Transverse colon (tissue), 4 donors: ENCODE measurements around the gene ATP2B3. TPM values are rescaled to one million over a fixed set of nuclear protein-coding genes. Genes with fewer than 3 reads are reported as not detected.

Experiments
- DNase-seq: peaks from one replicate; pipeline ENCODE4 v3.0.0-alpha.2; 2019
- H3K27ac ChIP-seq, 4 donors: fragments of 200-600 bp; sonication (generic); 2 replicates each; pipeline ENCODE4 v1.5.1; 2016 to 2018; ENCODE audit warnings: inconsistent platforms in 4 of 4
- H3K27me3 ChIP-seq: fragments of 200-600 bp; sonication (generic); 2 replicates; pipeline ENCODE4 v1.5.1; 2017; ENCODE audit warnings: inconsistent platforms
- H3K36me3 ChIP-seq, 4 donors: fragments of 200-600 bp; sonication (generic); 2 replicates each; pipeline ENCODE4 v1.5.1; 2017 to 2019; ENCODE audit warnings: inconsistent platforms in 4 of 4
- H3K4me1 ChIP-seq, 4 donors: fragments of 200-600 bp; sonication (generic); 2 replicates each; pipeline ENCODE4 v1.5.1; 2017 to 2020; ENCODE audit warnings: inconsistent platforms in 4 of 4
- H3K4me3 ChIP-seq, 4 donors: fragments of 200-600 bp; sonication (generic); 1 replicate in 1 of 4; 2 replicates in 3 of 4; pipeline versions ENCODE4 v1.5.1 to v1.6.1; 2017 to 2019; ENCODE audit warnings: inconsistent platforms in 4 of 4
- H3K9me3 ChIP-seq, 2 donors: fragments of 200-600 bp; sonication (generic); 2 replicates each; pipeline ENCODE4 v1.5.1; 2017 to 2019; ENCODE audit warnings: inconsistent platforms in 2 of 2
- EP300 ChIP-seq: sonication (generic); formaldehyde crosslinking; IDR thresholded peaks from one replicate; pipeline ENCODE4 v1.6.1; 2017; ENCODE audit warnings: antibody characterized with exemption, low read depth
- POLR2A ChIP-seq: fragments of 450-650 bp; IDR thresholded peaks from one replicate; pipeline ENCODE4 v1.6.1; 2016; ENCODE audit warnings: antibody characterized with exemption, mild to moderate bottlenecking, moderate library complexity
- POLR2AphosphoS5 ChIP-seq, 3 donors: sonication (generic); formaldehyde crosslinking; IDR thresholded peaks; one replicate each; pipeline ENCODE4 v1.6.1; 2016; ENCODE audit warnings: antibody characterized with exemption in 3 of 3
- WGBS, 2 donors: methylation state at CpG; one replicate each; pipeline ENCODE4 v1.1.5; 2018; ENCODE audit warnings: low coverage in 1 of 2; 5-methylcytosine and 5-hydroxymethylcytosine counted together
- in situ Hi-C, 4 donors: fragments of 200-750 bp; cut with MboI; loops; one replicate each; pipeline versions ENCODE4 v1.15.0 to v1.15.1; 2017; ENCODE audit warnings: low sequenced_read_pairs in 3 of 4, low pct_ligation_motif_present in 1 of 4, low pct_unique_long_range_greater_than_20kb in 1 of 4
- intact Hi-C: fragments of 100-400 bp; cut with DNase I; formaldehyde crosslinking; loops from one replicate; pipeline ENCODE4 v1.15.1; 2023; ENCODE audit warnings: low total_unique reads
- total RNA-seq, 4 donors: library from RNA; depleted of rRNA; stranded (reverse); fragments of >200 nt; gene quantifications; one replicate each; pipeline ENCODE4 v1.1.0, GENCODE V29; 2016
- TF ChIP-seq, protein P1 (sequence below), 5 experiments: fragments of 200-600 bp in 3 of 5; fragments of 450-650 bp in 2 of 5; sonication (generic) in 3 of 5; IDR thresholded peaks; 1 replicate in 2 of 5; 2 replicates in 3 of 5; pipeline ENCODE4 v1.5.1; 2016 to 2017; ENCODE audit warnings: antibody characterized with exemption in 5 of 5, inconsistent platforms in 3 of 5, mild to moderate bottlenecking in 2 of 5, moderate library complexity in 1 of 5

The ATP2B3 gene
- total RNA-seq, 4 donors from 2014 or later, result not detected

GRCh38 chrX:153573984-153574383 lies 56.5 kb downstream of the ATP2B3 start:
- Histone ChIP-seq H3K27ac (no peak overlapping the region), H3K4me1 (no peaks in the 10 kb centered on the region), H3K4me3 (no peak overlapping the region), H3K27me3 (no peaks in the 10 kb centered on the region), H3K36me3 (no peaks in the 10 kb centered on the region), H3K9me3 (no peaks in the 10 kb centered on the region)
- in situ Hi-C loops (loop anchor here in 1 of 4 donors (25.0 kb wide), 1 partner anchor 88 kb away; the partner anchor contains the start of gene PNCK), intact Hi-C loops (no loop called here)
- 70% methylated on average over 4 of the region's 4 CpGs; no CpG with 5 or more reads in 1 of the 2 donors for WGBS, 2 donors
- TF ChIP-seq EP300 (no peak), POLR2AphosphoS5 (IDR thresholded peaks at IDR 0.05) (no peak)
- DNase-seq, result no peak

DNA sequence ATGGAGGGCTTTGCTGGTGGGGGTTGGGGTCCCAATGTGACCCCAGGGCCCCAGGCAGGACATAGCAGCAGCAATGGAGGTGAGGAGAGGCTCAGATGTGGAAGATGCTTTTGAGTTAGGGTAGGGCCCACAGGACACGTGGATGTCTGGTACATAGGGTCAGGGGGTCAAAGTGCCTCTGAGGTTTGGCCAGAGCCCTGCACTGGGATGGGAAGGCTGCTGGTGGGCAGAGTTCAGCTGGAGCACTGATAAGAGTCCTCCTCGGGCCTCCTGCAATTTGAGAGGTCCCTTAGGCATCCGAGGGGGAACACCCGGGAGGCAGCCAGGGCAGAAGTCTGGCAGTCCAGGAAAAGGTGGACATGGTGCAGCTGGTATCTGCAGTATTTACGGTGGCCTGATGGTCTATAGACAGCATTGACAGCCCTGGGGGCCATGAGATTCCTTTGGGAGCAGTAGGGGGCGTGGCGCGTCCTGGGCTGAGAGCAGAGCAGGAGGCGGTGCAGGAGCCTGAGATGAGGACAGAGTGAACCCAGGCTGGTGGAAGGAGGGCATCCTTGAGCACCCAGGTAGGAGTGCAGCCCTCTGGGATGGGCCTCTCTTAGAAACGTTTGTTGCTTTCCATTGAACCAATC lies 58.9 kb downstream of the ATP2B3 start:
- Histone ChIP-seq H3K27me3 (no peaks in the 10 kb centered on the region), H3K4me1 (no peaks in the 10 kb centered on the region), H3K27ac (no peak overlapping the region), H3K4me3 (no peak overlapping the region), H3K9me3 (no peaks in the 10 kb centered on the region), H3K36me3 (no peaks in the 10 kb centered on the region)
- no peak for TF ChIP-seq POLR2AphosphoS5 (IDR thresholded peaks at IDR 0.05)
- no peak for TF ChIP-seq POLR2A
- TF ChIP-seq, protein P1, sequence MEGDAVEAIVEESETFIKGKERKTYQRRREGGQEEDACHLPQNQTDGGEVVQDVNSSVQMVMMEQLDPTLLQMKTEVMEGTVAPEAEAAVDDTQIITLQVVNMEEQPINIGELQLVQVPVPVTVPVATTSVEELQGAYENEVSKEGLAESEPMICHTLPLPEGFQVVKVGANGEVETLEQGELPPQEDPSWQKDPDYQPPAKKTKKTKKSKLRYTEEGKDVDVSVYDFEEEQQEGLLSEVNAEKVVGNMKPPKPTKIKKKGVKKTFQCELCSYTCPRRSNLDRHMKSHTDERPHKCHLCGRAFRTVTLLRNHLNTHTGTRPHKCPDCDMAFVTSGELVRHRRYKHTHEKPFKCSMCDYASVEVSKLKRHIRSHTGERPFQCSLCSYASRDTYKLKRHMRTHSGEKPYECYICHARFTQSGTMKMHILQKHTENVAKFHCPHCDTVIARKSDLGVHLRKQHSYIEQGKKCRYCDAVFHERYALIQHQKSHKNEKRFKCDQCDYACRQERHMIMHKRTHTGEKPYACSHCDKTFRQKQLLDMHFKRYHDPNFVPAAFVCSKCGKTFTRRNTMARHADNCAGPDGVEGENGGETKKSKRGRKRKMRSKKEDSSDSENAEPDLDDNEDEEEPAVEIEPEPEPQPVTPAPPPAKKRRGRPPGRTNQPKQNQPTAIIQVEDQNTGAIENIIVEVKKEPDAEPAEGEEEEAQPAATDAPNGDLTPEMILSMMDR (IDR thresholded peaks at IDR 0.05), result no peak
- no peak for TF ChIP-seq EP300
- WGBS, 2 donors, result 82% methylated on average over 10 of the region's 10 CpGs; no CpG with 5 or more reads in 1 of the 2 donors
- intact Hi-C loops (no loop called here), in situ Hi-C loops (no loop called here)
- DNase-seq, result no peak

DNA sequence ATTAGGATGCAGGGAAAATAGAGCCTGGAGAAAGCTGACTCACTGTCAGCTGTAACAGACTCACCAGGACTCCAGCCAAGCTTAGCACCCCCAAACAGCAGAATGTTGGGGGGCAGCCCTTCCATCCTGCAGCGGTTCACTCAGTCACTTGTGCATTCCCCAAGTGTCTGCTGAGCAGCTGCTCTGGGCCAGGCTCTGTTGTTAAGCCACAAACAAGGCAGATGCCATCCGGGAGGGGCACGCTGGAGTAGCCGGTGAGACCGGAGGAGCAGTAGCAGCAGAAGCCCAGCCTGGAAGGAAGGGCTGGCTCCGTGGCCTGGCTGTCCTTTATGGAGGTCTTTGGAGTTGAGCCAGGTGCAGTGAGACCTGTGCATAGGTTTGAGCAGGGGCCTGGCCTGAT lies 59.5 kb downstream of the ATP2B3 start:
- 82% methylated on average over 6 of the region's 6 CpGs; no CpG with 5 or more reads in 1 of the 2 donors for WGBS, 2 donors
- no peaks in the 10 kb centered on the region for H3K36me3 ChIP-seq
- H3K27ac ChIP-seq, result no peak overlapping the region
- no peaks in the 10 kb centered on the region for H3K9me3 ChIP-seq
- intact Hi-C loops, result no loop called here
- no peak for DNase-seq
- H3K27me3 ChIP-seq, result no peaks in the 10 kb centered on the region
- TF ChIP-seq EP300 (no peak), POLR2AphosphoS5 (IDR thresholded peaks at IDR 0.05) (no peak), POLR2A (no peak)
- TF ChIP-seq, protein P1 (IDR thresholded peaks at IDR 0.05), result no peak
- no peaks in the 10 kb centered on the region for H3K4me1 ChIP-seq
- no peak overlapping the region for H3K4me3 ChIP-seq
- in situ Hi-C loops, result no loop called here

DNA sequence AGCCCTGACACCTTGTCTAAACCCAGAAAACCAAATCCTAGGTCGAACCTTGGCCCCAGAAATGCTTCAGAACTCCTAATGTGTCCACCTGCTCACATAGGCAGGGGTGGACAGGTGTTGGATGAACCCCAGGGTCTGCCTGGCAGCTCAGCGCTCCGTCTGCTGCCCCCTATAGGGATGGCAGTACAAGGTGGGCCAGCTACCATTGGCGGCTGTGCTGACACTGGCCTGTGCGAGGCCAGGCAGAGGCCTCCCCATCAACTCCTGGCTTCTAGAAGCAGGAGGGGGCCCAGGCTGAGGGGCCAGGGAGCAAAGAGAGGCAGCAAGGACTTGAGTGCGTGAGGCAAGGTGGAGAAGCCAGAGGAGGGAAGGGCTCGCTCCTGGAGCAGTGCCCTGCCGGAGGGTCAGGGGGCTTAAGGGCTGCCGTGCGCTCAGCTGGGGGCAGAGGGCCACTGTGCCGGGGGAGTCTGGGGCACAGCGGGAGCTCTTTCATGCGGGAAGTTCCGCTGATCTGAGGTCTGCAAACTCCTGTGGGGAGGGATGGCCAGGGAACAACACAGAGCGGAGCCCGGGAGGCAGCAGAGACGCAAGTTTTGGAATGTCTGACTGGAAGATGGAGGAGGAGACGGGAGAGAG lies 60.9 kb downstream of the ATP2B3 start:
- WGBS, 2 donors, result 83% methylated on average over 18 of the region's 18 CpGs; no CpG with 5 or more reads in 1 of the 2 donors

More for the DNA sequence above, 60.9 kb downstream of the ATP2B3 start:
- Histone ChIP-seq H3K27me3 (no peaks in the 10 kb centered on the region), H3K4me3 (no peak overlapping the region), H3K36me3 (no peaks in the 10 kb centered on the region), H3K4me1 (no peaks in the 10 kb centered on the region), H3K9me3 (no peaks in the 10 kb centered on the region), H3K27ac (no peak overlapping the region)
- in situ Hi-C loops (no loop called here), intact Hi-C loops (no loop called here)
- no peak for DNase-seq
- TF ChIP-seq POLR2AphosphoS5 (IDR thresholded peaks at IDR 0.05) (no peak), EP300 (no peak), POLR2A (no peak)
- TF ChIP-seq, protein P1 (IDR thresholded peaks at IDR 0.05), result no peak
